Gastrocnemius medialis (tissue), 4 donors: Measurements from ENCODE around the gene PAM16. TPM values are rescaled to one million over a fixed set of nuclear protein-coding genes. Genes with fewer than 3 reads are reported as not detected.
A peak's percentile ranks its signal among the peaks of the same experiment; 100 is the strongest.

Experiments
- ATAC-seq, 2 donors: fragments of 150-250 bp; one replicate each; pipeline ENCODE4 v1.9.1; 2016
- DNase-seq, 2 donors: peaks; one replicate each; pipeline ENCODE4 v3.0.0-alpha.2; 2019
- H3K27ac ChIP-seq, 4 donors: fragments of 200-600 bp; sonication (generic); 1 replicate in 1 of 4; 2 replicates in 3 of 4; pipeline ENCODE4 v1.5.1; 2016 to 2018; ENCODE audit warnings: mild to moderate bottlenecking in 2 of 4, moderate library complexity in 1 of 4
- H3K27me3 ChIP-seq, 3 donors: fragments of 200-600 bp; sonication (generic) in 2 of 3; 1 replicate in 1 of 3; 2 replicates in 2 of 3; pipeline versions ENCODE4 v1.5.1 to v1.6.0; 2016 to 2019; ENCODE audit warnings: mild to moderate bottlenecking in 1 of 3, moderate library complexity in 1 of 3
- H3K36me3 ChIP-seq, 2 donors: fragments of 200-600 bp; sonication (generic) in 1 of 2; one replicate each; pipeline ENCODE4 v1.5.1; 2017 to 2018
- H3K4me1 ChIP-seq, 2 donors: fragments of 200-600 bp; sonication (generic) in 1 of 2; one replicate each; pipeline ENCODE4 v1.5.1; 2016 to 2017; ENCODE audit warnings: mild to moderate bottlenecking in 2 of 2
- H3K4me3 ChIP-seq, 4 donors: fragments of 200-600 bp; sonication (generic) in 3 of 4; 1 replicate in 1 of 4; 2 replicates in 3 of 4; pipeline ENCODE4 v1.5.1; 2016 to 2019; ENCODE audit warnings: mild to moderate bottlenecking in 2 of 4
- H3K9me3 ChIP-seq, 3 donors: fragments of 200-600 bp; sonication (generic) in 2 of 3; 1 replicate in 1 of 3; 2 replicates in 2 of 3; pipeline ENCODE4 v1.5.1; 2016 to 2019
- CTCF ChIP-seq, 5 experiments: fragments of 450-650 bp in 3 of 5; fragments of 200-600 bp in 2 of 5; sonication (generic) in 2 of 5; IDR thresholded peaks in 4 of 5; conservative IDR thresholded peaks in 1 of 5; 1 replicate in 4 of 5; 2 replicates in 1 of 5; pipeline ENCODE4 v1.5.1; 2016 to 2019; ENCODE audit warnings: antibody characterized with exemption in 5 of 5, mild to moderate bottlenecking in 3 of 5, moderate library complexity in 3 of 5
- POLR2A ChIP-seq, 2 donors: fragments of 450-650 bp; IDR thresholded peaks; one replicate each; pipeline ENCODE4 v1.6.1; 2017; ENCODE audit warnings: antibody characterized with exemption in 2 of 2, mild to moderate bottlenecking in 2 of 2, moderate library complexity in 2 of 2
- in situ Hi-C, 4 donors: fragments of 200-750 bp; cut with MboI; loops; one replicate each; pipeline versions ENCODE4 v1.15.0 to v1.8.0; 2017; ENCODE audit warnings: low sequenced_read_pairs in 4 of 4
- intact Hi-C: fragments of 100-400 bp; cut with DNase I; formaldehyde crosslinking; loops from one replicate; pipeline ENCODE4 v1.15.1; 2023; ENCODE audit warnings: low total_unique reads
- total RNA-seq, 4 donors: library from RNA; depleted of rRNA; stranded (reverse); fragments of >200 nt; gene quantifications; one replicate each; pipeline versions ENCODE4 v1.1.0 to v1.2.3, GENCODE V29; 2016

PAM16 gene
- total RNA-seq, 4 donors from 2014 or later = 112 to 174 (median 132) TPM

GRCh38 chr16:4309102-4309832 lies 41.9 kb downstream of the PAM16 start:
- Histone ChIP-seq H3K27me3 (peaks cover 2 to 10% (median 9%) of the 10 kb centered on the region in 3 donors), H3K9me3 (no peaks in the 10 kb centered on the region), H3K4me3 (no peak overlapping the region), H3K36me3 (no peaks in the 10 kb centered on the region), H3K4me1 (peaks cover 0 to 15% of the 10 kb centered on the region in 2 donors), H3K27ac (no peak overlapping the region)
- DNase-seq (no peak), ATAC-seq (no peak)
- TF ChIP-seq POLR2A (IDR thresholded peaks at IDR 0.05) (no peak), CTCF (IDR thresholded peaks at IDR 0.05 in 4 of 5, conservative IDR thresholded peaks at IDR 0.05 in 1 of 5) (no peak)
- in situ Hi-C loops = no loop called here
- intact Hi-C loops = no loop called here

- DNase-seq = peak; percentile 90 to 92
- intact Hi-C loops = no loop called here
- Histone ChIP-seq H3K27me3 (no peaks in the 10 kb centered on the region), H3K9me3 (no peaks in the 10 kb centered on the region), H3K27ac (peak overlapping the region; percentile 82 to 88 (median 84)), H3K4me1 (peaks cover 0 to 7% of the 10 kb centered on the region in 2 donors), H3K36me3 (no peaks in the 10 kb centered on the region), H3K4me3 (peak overlapping the region; percentile 58 to 80 (median 65))
- peak; percentile 94 to 95 for ATAC-seq
- in situ Hi-C loops = no loop called here
- TF ChIP-seq CTCF (IDR thresholded peaks at IDR 0.05 in 4 of 5, conservative IDR thresholded peaks at IDR 0.05 in 1 of 5) (no peak), POLR2A (IDR thresholded peaks at IDR 0.05) (peak; percentile 49 to 75)
These were observed 43.7 kb downstream of the PAM16 start for GRCh38 chr16:4307215-4308037.

GRCh38 chr16:4306470-4307214 lies 44.5 kb downstream of the PAM16 start:
- no peak for DNase-seq
- Histone ChIP-seq H3K9me3 (no peaks in the 10 kb centered on the region), H3K4me3 (peak overlapping the region; percentile 58 to 80 (median 65)), H3K4me1 (peaks cover 0 to 7% of the 10 kb centered on the region in 2 donors), H3K36me3 (no peaks in the 10 kb centered on the region), H3K27ac (peak overlapping the region; percentile 82 to 88 (median 84)), H3K27me3 (no peaks in the 10 kb centered on the region)
- TF ChIP-seq CTCF (IDR thresholded peaks at IDR 0.05 in 4 of 5, conservative IDR thresholded peaks at IDR 0.05 in 1 of 5) (no peak), POLR2A (IDR thresholded peaks at IDR 0.05) (no peak)
- no peak for ATAC-seq
- intact Hi-C loops = no loop called here
- in situ Hi-C loops = no loop called here

- Histone ChIP-seq H3K36me3 (no peaks in the 10 kb centered on the region), H3K4me1 (peaks cover 3 to 7% of the 10 kb centered on the region in 2 donors), H3K9me3 (no peaks in the 10 kb centered on the region), H3K27me3 (no peaks in the 10 kb centered on the region), H3K4me3 (no peak overlapping the region), H3K27ac (no peak overlapping the region)
- intact Hi-C loops = no loop called here
- TF ChIP-seq POLR2A (IDR thresholded peaks at IDR 0.05) (no peak), CTCF (IDR thresholded peaks at IDR 0.05 in 4 of 5, conservative IDR thresholded peaks at IDR 0.05 in 1 of 5) (no peak)
- in situ Hi-C loops = no loop called here
- ATAC-seq = no peak
- no peak for DNase-seq
These were observed 47.1 kb downstream of the PAM16 start for GRCh38 chr16:4303973-4304372.
